Measurements from ENCODE around the gene ADH5. TPM values are rescaled to one million over a fixed set of nuclear protein-coding genes. Genes with fewer than 3 reads are reported as not detected.

Gene ADH5
- total and polyA plus RNA-seq, 2 of the 8 experiments (the other 6 are each of a cell fraction or from before 2014, with no cell fraction given), result 223 to 327 TPM

DNA sequence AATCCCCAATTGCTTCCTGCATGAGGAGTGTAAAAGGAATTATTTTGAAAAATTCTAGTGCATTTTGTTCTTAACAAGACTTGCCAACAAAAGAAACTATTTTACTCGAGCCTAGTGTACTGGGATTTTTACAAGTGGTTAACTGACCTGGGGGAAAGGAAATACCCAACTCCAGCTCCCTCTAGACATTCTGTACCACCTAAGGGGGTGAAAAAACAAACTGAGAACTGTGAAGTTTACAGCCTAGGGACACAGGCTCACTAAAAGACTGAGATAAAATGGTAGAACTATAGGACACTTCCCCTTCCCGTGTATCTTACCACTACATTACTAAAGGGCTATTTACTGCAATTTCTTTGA, 2.6 kb upstream of the ADH5 start:
- no peaks in the 10 kb centered on the region; the same call in 1 of the 2 replicates for H3K79me1 ChIP-seq (ENCODE audit: low read depth, low read length)
- POLR2A ChIA-PET (ENCODE audit: partially characterized antibody), result interaction anchor here (0.7 to 1.0 kb wide), 3 partner anchors 29 to 350 kb away, joined by 3 to 4 read pairs (median 3); no protein-coding TSS in a partner anchor
- H2BK120ac ChIP-seq (replicated peaks; ENCODE audit: low read depth, low read length), result no peak overlapping the region
- WGBS, 2 experiments (ENCODE audit: extremely low coverage in 1 of 2, insufficient coverage in 1 of 2, insufficient read length in 1 of 2, insufficient replicate concordance in 2 of 2, low coverage in 1 of 2, low lambda C conversion rate in 2 of 2, missing lambda C conversion rate in 1 of 2), result 65% methylated on average over 2 of the region's 2 CpGs; no CpG with 5 or more reads in 1 of the 2 experiments
- no peak overlapping the region for H2AFZ ChIP-seq (ENCODE audit: low read length)
- CTCF ChIA-PET (ENCODE audit: partially characterized antibody), result interaction anchor here (0.9 kb wide), 1 partner anchor 26 kb away, joined by 3 read pairs; no protein-coding TSS in a partner anchor
- no peak overlapping the region for H4K8ac ChIP-seq (ENCODE audit: extremely low read depth, insufficient read depth, low read length)
- H3K23ac ChIP-seq (ENCODE audit: insufficient read length), result no peak overlapping the region
- no peak for FAIRE-seq
- H2BK20ac ChIP-seq (ENCODE audit: low read length), result no peak overlapping the region
- peaks cover 0 to 4% (median 1%) of the 10 kb centered on the region in 4 experiments; a peak in 1 of 7 replicates for H3K4me1 ChIP-seq (replicated peaks in 1 of 4; ENCODE audit: control insufficient read depth in 3 of 4, insufficient read depth in 4 of 4, low read length in 3 of 4)
- no peak overlapping the region for H4K91ac ChIP-seq (replicated peaks; ENCODE audit: insufficient read length, low read length)
- no peak for DNase-seq (ENCODE audit: low read depth in 1 of 2, low spot score in 2 of 2)
- H3K27ac ChIP-seq (ENCODE audit: low read depth, low read length), result no peak overlapping the region
- peaks cover 3 to 36% of the 10 kb centered on the region in 2 experiments; a peak in 3 of 4 replicates for H3K79me2 ChIP-seq (ENCODE audit: control insufficient read depth in 1 of 2, insufficient read depth in 2 of 2, low read length in 2 of 2)
- H3K4me2 ChIP-seq (ENCODE audit: insufficient read depth in 1 of 2, low read depth in 2 of 2, low read length in 2 of 2), result no peak overlapping the region
- no peak overlapping the region for H3K56ac ChIP-seq (replicated peaks; ENCODE audit: insufficient read length, low read depth, low read length)
- H3K4ac ChIP-seq (replicated peaks; ENCODE audit: insufficient read length, low read depth, low read length), result no peak overlapping the region
- peak overlapping the region in 1 of 4 experiments; percentile 3; a peak in 1 of 8 replicates for H3K4me3 ChIP-seq (ENCODE audit: extremely low read depth in 1 of 4, insufficient read depth in 2 of 4, low read depth in 3 of 4, low read length in 4 of 4)
- no peak overlapping the region for H2BK12ac ChIP-seq (ENCODE audit: low read depth, low read length)
- no peak overlapping the region for H4K5ac ChIP-seq (ENCODE audit: insufficient read length, low read depth, low read length)
- H3K23me2 ChIP-seq (ENCODE audit: low read depth, low read length), result peaks cover 7% of the 10 kb centered on the region
- H3K36me3 ChIP-seq (ENCODE audit: control insufficient read depth in 2 of 4, insufficient read depth in 4 of 4, low read length in 3 of 4), result no peaks in the 10 kb centered on the region
- no peaks in the 10 kb centered on the region for H3K9me3 ChIP-seq (ENCODE audit: insufficient read depth in 2 of 2, low read depth in 1 of 2, low read length in 1 of 2)
- H3K9ac ChIP-seq (replicated peaks in 1 of 4; ENCODE audit: extremely low read depth in 1 of 4, low read depth in 3 of 4, low read length in 3 of 4), result no peak overlapping the region
- TF ChIP-seq PHF8 (conservative IDR thresholded peaks at IDR 0.05; ENCODE audit: low read depth, low read length) (no peak), MAFK (IDR thresholded peaks at IDR 0.05; ENCODE audit: low read depth, low read length) (no peak), HDAC2 (IDR thresholded peaks at IDR 0.05; ENCODE audit: borderline replicate concordance in 1 of 2, low read depth in 2 of 2, low read length in 2 of 2) (no peak), POLR2A (IDR thresholded peaks at IDR 0.05; ENCODE audit: control extremely low read depth in 1 of 2, low read depth in 2 of 2, low read length in 2 of 2) (no peak), JUN (IDR thresholded peaks at IDR 0.05; ENCODE audit: low read depth, low read length) (no peak), KDM4A (IDR thresholded peaks at IDR 0.05; ENCODE audit: low read depth, low read length, severe bottlenecking) (no peak), RFX5 (IDR thresholded peaks at IDR 0.05; ENCODE audit: borderline replicate concordance, low read depth, low read length) (no peak), RBBP5 (IDR thresholded peaks at IDR 0.05; ENCODE audit: borderline replicate concordance, low read depth, low read length) (no peak), GABPA (IDR thresholded peaks at IDR 0.05; ENCODE audit: borderline replicate concordance, insufficient read depth, low read length) (no peak)
- TF ChIP-seq, protein P1, sequence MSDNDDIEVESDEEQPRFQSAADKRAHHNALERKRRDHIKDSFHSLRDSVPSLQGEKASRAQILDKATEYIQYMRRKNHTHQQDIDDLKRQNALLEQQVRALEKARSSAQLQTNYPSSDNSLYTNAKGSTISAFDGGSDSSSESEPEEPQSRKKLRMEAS (IDR thresholded peaks at IDR 0.05), result no peak
- no peak overlapping the region for H2BK15ac ChIP-seq (ENCODE audit: low read length)
- H3K27me3 ChIP-seq (replicated peaks in 1 of 4; ENCODE audit: control insufficient read depth in 3 of 4, extremely low read depth in 1 of 4, insufficient read depth in 3 of 4, low read length in 3 of 4), result no peaks in the 10 kb centered on the region
- no peak overlapping the region for H2AK5ac ChIP-seq (ENCODE audit: low read depth, low read length)
- H3K14ac ChIP-seq (ENCODE audit: insufficient read length), result no peak overlapping the region
- H4K20me1 ChIP-seq (replicated peaks in 1 of 2; ENCODE audit: control insufficient read depth in 1 of 2, insufficient read depth in 2 of 2, low read length in 2 of 2), result no peaks in the 10 kb centered on the region
- H3K18ac ChIP-seq (ENCODE audit: extremely low read depth, low read length), result no peak overlapping the region
- H2BK5ac ChIP-seq (ENCODE audit: low read depth, low read length), result no peak overlapping the region
